ENCODE data around the gene MAT2B. TPM values are rescaled to one million over a fixed set of nuclear protein-coding genes. Genes with fewer than 3 reads are reported as not detected.

Gene MAT2B
- total RNA-seq, 1 experiment from 2014 or later: 48.4 TPM

GRCh38 chr5:163567811-163568210 is 62.4 kb downstream of the MAT2B start:
- no peak overlapping the region for H3K23ac ChIP-seq (ENCODE audit: insufficient read length, low read depth, low read length)
- H3K4me2 ChIP-seq (ENCODE audit: insufficient read depth, insufficient read length, low read length): no peak overlapping the region
- H3K9me3 ChIP-seq (ENCODE audit: control insufficient read depth, low read depth, low read length): no peaks in the 10 kb centered on the region
- H4K20me1 ChIP-seq (ENCODE audit: control insufficient read depth, insufficient read depth, insufficient read length): no peaks in the 10 kb centered on the region
- no peak overlapping the region for H3K27ac Mint-ChIP-seq
- no peak overlapping the region for H3K4me3 Mint-ChIP-seq
- H3K27me3 Mint-ChIP-seq (ENCODE audit: low read depth): peaks cover 42% of the 10 kb centered on the region
- no peak overlapping the region for H4K8ac ChIP-seq (replicated peaks; ENCODE audit: insufficient read length, low read depth, low read length)
- no CpG with 5 or more reads among the region's 1 CpG for WGBS (ENCODE audit: extremely low coverage, insufficient read length, low lambda C conversion rate)
- no peaks in the 10 kb centered on the region; the same call in 1 of the 2 replicates for H3K27me3 ChIP-seq (ENCODE audit: insufficient read depth, low read length)
- H2BK15ac ChIP-seq (ENCODE audit: low read depth, low read length): no peak overlapping the region
- no peak overlapping the region for H3K56ac ChIP-seq (ENCODE audit: insufficient read length, low read depth, low read length)
- H2BK5ac ChIP-seq (ENCODE audit: insufficient read length, low read length): no peak overlapping the region
- no peak overlapping the region for H4K5ac ChIP-seq (ENCODE audit: insufficient read length, low read depth, low read length)
- no peaks in the 10 kb centered on the region for H3K79me1 ChIP-seq (ENCODE audit: insufficient read depth, low read depth, low read length, poor library complexity, severe bottlenecking)
- H2BK12ac ChIP-seq (ENCODE audit: insufficient read length, low read depth, low read length): no peak overlapping the region
- H3K4me1 ChIP-seq (ENCODE audit: insufficient read depth, low read length): peaks cover 7% of the 10 kb centered on the region; the same call in 1 of the 2 replicates
- H3K27ac ChIP-seq (ENCODE audit: insufficient read length, low read depth, low read length): no peak overlapping the region
- H3K36me3 Mint-ChIP-seq (ENCODE audit: insufficient read depth in 1 of 3, low read depth in 3 of 3): no peaks in the 10 kb centered on the region
- H4K91ac ChIP-seq (ENCODE audit: insufficient read length, low read depth, low read length): no peak overlapping the region
- TF ChIP-seq CTCF (conservative IDR thresholded peaks at IDR 0.05): no peak
- H3K4me1 Mint-ChIP-seq: peaks cover 57% of the 10 kb centered on the region in 2 experiments
- H2BK120ac ChIP-seq (ENCODE audit: low read depth, low read length, poor library complexity, severe bottlenecking): no peak overlapping the region
- H2AFZ ChIP-seq (ENCODE audit: low read length): no peak overlapping the region
- no peak overlapping the region for H2AK5ac ChIP-seq (ENCODE audit: insufficient read length, low read length)
- no peak overlapping the region for H3K14ac ChIP-seq (ENCODE audit: insufficient read depth, low read length)
- H3K79me2 ChIP-seq (ENCODE audit: insufficient read depth, low read length): no peaks in the 10 kb centered on the region
- DNase-seq: no peak
- no peak overlapping the region for H3T11ph ChIP-seq (ENCODE audit: low read length)
- H3K9ac ChIP-seq (ENCODE audit: extremely low read depth, insufficient read length, low read length): no peak overlapping the region
- H2BK20ac ChIP-seq (ENCODE audit: low read depth, low read length, poor library complexity, severe bottlenecking): no peak overlapping the region
- H3K4ac ChIP-seq (ENCODE audit: low read depth, low read length): no peak overlapping the region
- no peak overlapping the region for H3K18ac ChIP-seq (ENCODE audit: insufficient read length, low read depth, low read length)
- H3K9me3 Mint-ChIP-seq: no peaks in the 10 kb centered on the region
- peaks cover 10% of the 10 kb centered on the region for H3K23me2 ChIP-seq (ENCODE audit: insufficient read length, low read depth, low read length, poor library complexity, severe bottlenecking)

Other genes starting within 250 kb of the MAT2B start
- 521 and 523 TPM in 2 replicates for gene CCNG1, start 68.0 kb upstream of the MAT2B start, total RNA-seq (2021)
- 42.2 and 45.6 TPM in 2 replicates for gene NUDCD2, start 45.5 kb upstream of the MAT2B start, total RNA-seq (2021)
- gene HMMR, start 45.0 kb upstream of the MAT2B start, total RNA-seq (2021): 36.2 and 37.9 TPM in 2 replicates

Measured in H9 (cell line).